NCI-H146 treated with DMSO at 0.1 percent for 48 hours (cell line): ENCODE measurements around the gene TSTD1.
"Not testable (repeated sequence)": the region's sequence is repeated elsewhere in the genome, so short reads cannot be mapped to it uniquely, and the experiment has no call there.

Experiments used
- DNase-seq: peaks from one replicate; lab custom pipeline; 2025; ENCODE audit not compliant: unreplicated experiment; lab: John Stamatoyannopoulos, UW

TSTD1 gene

DNA sequence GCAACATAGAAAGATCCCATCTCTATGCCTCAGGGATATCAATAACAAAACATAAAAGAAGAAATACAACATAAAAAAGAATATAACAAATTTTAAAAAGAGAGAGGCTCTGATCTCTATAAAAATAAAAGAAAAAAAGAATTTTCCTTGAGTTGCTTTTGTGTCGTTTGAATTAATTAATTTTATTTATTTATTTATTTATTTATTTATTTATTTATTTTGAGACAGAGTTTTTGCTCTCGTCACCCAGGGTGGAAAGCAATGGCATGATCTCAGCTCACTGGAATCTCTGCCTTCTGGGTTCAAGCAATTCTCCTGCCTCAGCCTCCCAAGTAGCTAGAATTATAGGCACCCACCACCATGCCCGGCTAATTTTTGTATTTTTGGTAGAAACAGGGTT lies 26.3 kb downstream of the TSTD1 start:
- no peak for DNase-seq

DNA sequence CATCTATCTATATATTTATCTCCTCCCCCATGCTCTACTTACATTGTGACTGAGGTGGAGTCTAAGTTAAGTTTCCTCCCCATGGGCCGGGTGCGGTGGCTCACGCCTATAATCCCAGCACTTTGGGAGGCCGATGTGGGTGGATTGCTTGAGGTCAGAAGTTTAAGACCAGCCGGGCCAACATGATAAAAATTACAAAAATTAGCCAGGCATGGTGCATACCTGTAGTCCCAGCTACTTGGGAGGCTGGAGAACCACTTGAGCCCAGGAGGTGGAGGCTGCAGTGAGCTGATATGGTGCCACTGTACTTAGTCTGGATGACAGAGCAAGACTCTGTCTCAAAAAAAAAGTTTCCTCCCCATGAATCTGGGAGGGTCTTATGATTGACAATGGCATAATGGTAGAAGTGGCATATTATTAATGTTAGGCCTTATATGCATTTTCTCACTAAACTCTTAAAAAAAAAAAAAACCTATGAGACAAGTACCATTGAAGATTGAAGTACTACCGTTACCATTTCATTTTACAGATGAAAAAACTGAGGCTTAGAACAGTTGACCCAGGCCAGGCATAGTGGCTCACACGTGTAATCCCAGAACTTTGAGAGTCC lies 29.1 kb downstream of the TSTD1 start:
- no peak for DNase-seq

DNA sequence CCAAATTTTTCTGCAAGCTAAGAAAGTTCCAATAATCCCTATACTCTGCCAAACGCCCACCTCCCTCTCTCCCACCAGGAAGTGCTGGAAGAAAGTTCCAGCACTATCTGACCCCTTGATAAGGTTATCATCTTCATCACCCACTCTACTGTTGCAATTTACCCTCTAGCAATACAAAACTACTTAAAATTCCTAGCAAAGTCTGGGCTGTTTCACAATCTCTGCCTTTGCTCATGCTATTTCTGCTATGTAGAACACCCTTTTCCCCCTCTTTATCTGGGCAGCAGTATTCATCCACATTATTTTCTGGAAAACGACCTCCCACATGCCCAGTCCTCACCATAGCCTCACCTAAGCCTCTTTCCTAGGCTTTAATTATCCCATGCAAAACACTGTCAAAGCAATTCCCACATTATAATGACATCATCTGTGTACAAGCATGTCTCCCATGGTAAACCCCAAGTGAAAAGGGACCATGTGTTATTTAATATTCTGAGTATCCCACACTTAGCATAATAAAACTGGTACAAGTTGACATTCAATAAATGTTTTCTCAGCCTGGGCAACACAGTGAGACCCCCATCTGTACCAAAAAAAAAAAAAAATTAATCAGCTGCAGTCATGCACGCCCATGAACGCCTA lies 29.8 kb downstream of the TSTD1 start:
- DNase-seq = no peak

DNA sequence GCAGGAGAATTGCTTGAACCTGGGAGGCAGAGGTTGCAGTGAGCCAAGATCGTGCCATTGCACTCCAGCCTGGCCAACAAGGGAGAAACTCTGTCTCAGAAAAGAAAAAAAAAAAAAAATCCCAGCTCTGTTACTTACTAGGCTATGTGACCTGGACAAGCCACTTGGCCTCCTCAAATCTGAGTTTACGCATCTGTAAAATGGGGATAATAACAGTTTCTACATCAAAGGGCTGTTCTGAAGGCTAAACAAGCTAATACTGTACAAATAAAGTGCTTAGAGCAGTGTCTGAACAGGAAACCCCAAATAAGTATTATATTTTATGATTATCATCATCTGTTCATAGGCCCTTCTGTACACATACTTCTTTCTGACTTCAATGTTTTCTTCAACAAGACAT lies 31.4 kb downstream of the TSTD1 start:
- DNase-seq = no peak

DNA sequence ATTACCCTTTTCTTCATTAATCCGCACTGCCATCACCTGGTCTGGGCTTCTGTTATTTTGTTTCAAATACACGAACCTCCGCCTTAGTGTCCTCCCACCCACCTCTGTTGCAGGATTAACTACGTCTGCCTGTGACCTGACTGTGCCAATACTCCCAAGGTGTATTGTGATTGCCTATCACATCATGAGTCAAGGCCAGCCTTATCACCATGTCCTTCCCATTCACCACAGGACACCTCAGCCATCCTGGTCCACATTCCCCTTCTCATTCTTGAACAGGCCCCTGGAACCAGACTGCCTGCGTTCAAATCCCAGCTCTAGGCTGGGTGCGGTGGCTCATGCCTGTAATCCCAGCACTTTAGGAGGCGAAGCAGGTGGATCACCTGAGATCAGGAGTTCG lies 32.2 kb downstream of the TSTD1 start:
- DNase-seq = no peak

DNA sequence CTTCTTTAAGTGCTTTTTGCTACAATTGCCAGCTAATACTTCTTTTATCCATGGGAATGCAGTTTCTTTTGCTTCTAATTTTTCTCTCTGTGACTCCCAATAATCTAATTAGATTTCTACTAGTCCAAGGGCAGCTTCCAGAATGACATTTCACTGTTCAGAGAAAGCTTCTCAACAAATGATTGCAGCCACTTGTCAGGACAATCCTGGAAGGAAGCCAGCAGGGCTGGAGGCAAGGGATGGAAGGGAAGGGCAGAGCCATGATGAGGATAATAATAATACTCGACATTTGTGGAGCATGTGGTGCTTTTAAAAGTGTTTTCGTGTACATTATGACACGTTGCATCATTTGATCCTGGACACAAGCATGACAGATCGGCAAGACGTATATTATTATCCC lies 37.2 kb downstream of the TSTD1 start:
- no peak for DNase-seq

DNA sequence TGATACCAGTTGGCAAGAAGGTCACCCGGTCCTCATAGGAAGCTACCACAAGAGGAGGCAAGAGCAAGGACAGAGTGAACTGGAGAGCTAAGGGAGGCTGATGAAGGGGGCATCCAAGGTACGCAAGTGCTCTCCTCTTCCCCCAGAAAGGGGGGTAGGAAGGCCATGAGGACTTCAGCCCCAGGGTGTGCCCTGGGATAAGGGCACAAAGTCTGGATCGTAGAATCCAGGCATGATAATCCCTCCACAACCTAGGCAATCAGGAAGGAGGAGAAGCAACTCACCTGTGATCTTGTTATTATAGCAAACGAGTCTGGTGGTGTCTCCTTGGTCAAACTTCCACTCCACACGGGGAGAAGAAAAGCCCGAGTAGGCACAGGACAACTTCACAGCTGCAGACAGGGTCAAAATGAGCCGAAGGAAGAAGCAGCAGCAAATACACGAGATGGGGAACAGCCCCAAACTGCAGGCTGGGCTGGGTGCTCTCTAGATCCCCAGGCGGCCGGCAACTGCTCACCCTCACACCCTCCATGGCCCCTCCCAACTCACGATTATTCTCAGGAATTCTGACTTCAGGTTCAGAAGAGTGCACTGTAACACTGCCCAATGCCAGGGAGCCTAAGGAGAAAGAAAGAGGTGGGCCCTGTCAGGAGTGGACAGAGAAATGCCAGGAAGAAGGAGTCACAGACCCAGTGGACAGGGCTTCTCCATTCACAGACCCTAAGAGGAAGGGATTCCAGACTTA lies 37.9 kb downstream of the TSTD1 start:
- no peak for DNase-seq

DNA sequence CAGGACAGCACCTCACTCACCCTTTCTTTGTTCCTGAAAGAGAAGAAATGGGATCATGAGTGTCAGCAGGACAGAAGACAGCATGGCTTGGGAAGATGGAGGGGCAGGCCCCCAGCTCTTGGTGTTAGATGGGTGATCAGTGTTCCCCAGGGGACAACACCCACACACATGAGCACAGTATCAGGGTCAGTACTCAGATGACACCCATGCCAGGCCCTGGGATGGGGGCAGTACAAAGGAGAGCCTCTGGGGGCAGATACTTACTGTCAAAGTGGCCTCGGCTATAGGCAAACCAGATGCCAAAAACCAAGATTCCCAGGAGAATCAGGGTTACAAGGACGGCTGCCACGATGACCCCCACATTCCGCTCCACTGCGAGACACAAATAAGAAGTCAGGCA lies 39.4 kb downstream of the TSTD1 start:
- no peak for DNase-seq

DNA sequence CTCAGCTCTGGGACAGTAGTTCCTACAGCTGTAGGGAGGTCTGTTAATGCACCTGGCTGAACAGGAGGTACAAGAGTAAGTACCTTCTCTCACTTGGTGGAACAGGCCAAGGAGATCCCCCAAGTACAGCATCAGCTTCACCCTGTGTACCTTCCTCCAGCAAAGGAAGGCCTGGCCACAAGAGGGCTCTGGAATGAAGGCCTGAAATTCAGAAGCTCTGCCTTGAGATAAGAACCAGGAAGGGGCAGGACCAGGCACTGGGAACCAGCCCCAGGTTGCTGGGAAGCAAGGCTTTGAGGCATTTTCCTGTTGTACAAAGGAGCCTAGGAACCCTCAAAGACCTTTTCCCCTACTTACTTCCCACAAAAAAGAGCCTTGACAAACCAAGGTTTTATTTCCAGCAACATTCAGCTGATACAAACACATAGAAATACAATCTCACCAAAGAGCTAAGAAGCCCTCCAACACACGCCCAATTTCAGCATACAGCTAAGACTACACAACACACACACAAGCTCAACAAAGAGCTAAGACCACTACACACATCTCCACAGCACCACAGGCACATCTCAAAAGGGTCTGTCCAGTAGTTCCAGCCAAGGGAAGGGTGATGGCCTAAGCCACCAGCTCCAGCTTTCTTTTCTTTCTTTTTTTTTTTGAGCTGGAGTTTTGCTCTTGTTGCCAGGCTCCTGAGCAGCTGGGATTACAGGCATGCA lies 41.3 kb downstream of the TSTD1 start:
- no peak for DNase-seq

DNA sequence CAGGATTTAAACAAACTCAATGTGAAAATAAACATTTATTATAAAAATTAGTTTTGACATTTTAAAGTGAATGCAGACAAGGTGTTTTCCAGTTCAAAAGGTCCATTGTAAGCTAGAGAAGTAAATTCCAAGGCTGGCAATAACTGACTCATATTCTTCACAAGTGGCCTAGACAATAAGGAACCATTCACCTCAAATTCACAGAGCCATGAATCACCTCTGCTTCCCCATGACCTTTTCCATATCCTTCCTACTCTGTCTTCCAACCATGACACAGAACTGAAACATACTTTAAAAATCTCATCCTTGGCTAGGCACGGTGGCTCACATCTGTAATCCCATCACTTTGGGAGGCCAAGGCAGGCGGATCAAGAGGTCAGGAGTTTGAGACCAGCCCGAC lies 42.6 kb downstream of the TSTD1 start:
- DNase-seq = no peak

DNA sequence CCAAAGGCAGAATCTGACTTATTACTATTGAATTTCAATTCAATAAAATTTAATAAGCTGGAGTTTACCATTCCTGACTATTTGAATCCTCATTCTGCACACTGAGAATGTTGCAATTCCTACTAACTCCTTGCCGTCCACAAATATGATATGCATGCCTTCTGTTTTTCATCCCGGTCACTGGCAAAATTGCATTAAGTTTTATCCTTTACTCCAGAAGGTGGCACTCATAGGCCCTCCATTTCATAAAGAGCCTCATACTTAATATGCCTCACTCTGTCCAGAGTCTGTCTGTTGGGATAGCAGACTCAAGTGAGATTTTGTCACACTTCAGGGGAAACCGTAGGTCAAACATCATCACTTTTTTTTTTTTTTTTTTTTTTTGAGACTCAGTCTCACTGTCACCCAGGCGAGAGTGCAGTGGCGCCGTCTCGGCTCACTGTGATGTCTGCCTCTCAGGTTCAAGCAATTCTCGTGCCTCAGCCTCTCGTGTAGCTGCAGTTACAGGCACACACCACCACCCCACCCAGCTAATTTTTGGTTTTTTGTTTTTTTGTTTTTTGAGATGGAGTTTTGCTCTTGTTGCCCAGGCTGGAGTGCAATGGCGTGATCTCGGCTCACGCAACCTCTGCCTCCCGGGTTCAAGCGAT lies 45.1 kb downstream of the TSTD1 start:
- DNase-seq = no peak

DNA sequence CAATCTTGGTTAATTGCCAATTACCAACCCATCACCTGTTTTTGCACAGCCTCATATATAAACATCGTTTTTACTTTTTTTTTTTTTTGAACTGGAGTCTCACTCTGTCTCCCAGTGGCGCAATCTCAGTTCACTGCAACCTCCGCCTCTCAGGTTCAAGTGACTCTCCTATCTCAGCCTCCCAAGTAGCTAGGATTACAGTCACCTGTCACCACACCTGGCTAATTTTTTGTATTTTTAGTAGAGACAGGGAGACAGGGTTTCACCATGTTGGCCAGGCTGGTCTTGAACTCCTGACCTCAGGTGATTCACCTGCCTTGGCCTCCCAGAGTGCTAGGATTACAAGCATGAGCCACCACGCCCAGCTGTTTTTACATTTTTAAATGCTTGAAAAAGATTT lies 46.7 kb downstream of the TSTD1 start:
- DNase-seq = not testable (repeated sequence)
